ENCODE results near the gene PATJ. TPM values are rescaled to one million over a fixed set of nuclear protein-coding genes. Genes with fewer than 3 reads are reported as not detected.

The PATJ gene

DNA sequence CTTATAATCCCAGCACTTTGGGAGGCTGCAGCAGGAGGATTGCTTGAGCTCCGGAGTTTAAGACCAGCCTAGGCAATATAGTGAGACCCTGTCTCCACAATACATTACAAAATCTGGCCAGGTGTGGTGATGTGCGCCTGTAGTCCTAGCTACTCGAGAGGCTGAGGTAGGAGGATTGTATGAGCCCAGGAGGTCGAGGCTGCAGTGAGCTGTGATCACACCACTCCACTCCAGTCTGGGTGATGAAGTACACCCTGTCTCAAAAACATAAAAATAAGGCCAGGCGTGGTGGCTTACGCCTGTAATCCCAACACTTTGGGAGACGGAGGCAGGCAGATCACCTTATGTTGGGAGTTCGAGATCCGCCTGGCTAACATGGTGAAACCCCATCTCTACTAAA is 480.0 kb downstream of the PATJ start:
- TF ChIP-seq GABPA (IDR thresholded peaks at IDR 0.05; ENCODE audit: low read depth) = no peak
- TF ChIP-seq, protein P1, sequence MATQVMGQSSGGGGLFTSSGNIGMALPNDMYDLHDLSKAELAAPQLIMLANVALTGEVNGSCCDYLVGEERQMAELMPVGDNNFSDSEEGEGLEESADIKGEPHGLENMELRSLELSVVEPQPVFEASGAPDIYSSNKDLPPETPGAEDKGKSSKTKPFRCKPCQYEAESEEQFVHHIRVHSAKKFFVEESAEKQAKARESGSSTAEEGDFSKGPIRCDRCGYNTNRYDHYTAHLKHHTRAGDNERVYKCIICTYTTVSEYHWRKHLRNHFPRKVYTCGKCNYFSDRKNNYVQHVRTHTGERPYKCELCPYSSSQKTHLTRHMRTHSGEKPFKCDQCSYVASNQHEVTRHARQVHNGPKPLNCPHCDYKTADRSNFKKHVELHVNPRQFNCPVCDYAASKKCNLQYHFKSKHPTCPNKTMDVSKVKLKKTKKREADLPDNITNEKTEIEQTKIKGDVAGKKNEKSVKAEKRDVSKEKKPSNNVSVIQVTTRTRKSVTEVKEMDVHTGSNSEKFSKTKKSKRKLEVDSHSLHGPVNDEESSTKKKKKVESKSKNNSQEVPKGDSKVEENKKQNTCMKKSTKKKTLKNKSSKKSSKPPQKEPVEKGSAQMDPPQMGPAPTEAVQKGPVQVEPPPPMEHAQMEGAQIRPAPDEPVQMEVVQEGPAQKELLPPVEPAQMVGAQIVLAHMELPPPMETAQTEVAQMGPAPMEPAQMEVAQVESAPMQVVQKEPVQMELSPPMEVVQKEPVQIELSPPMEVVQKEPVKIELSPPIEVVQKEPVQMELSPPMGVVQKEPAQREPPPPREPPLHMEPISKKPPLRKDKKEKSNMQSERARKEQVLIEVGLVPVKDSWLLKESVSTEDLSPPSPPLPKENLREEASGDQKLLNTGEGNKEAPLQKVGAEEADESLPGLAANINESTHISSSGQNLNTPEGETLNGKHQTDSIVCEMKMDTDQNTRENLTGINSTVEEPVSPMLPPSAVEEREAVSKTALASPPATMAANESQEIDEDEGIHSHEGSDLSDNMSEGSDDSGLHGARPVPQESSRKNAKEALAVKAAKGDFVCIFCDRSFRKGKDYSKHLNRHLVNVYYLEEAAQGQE (IDR thresholded peaks at IDR 0.05; ENCODE audit: insufficient replicate concordance, low read depth) = no peak
- no peak for TF ChIP-seq SPI1 (IDR thresholded peaks at IDR 0.05; ENCODE audit: borderline replicate concordance, low read depth)
- no peak for TF ChIP-seq POLR2AphosphoS5 (IDR thresholded peaks at IDR 0.05; ENCODE audit: low read depth)
- TF ChIP-seq, protein P2, sequence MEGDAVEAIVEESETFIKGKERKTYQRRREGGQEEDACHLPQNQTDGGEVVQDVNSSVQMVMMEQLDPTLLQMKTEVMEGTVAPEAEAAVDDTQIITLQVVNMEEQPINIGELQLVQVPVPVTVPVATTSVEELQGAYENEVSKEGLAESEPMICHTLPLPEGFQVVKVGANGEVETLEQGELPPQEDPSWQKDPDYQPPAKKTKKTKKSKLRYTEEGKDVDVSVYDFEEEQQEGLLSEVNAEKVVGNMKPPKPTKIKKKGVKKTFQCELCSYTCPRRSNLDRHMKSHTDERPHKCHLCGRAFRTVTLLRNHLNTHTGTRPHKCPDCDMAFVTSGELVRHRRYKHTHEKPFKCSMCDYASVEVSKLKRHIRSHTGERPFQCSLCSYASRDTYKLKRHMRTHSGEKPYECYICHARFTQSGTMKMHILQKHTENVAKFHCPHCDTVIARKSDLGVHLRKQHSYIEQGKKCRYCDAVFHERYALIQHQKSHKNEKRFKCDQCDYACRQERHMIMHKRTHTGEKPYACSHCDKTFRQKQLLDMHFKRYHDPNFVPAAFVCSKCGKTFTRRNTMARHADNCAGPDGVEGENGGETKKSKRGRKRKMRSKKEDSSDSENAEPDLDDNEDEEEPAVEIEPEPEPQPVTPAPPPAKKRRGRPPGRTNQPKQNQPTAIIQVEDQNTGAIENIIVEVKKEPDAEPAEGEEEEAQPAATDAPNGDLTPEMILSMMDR (IDR thresholded peaks at IDR 0.05; ENCODE audit: insufficient read depth, low read length) = no peak
- H3K4me3 ChIP-seq (replicated peaks; ENCODE audit: insufficient read depth, low read length) = no peak overlapping the region
- no peak for DNase-seq (ENCODE audit: low read depth in 1 of 2, low spot score in 1 of 2)
- H3K27me3 ChIP-seq (ENCODE audit: insufficient read depth, poor library complexity, severe bottlenecking) = no peaks in the 10 kb centered on the region
- no peak overlapping the region for H3K27ac ChIP-seq (replicated peaks)

DNA sequence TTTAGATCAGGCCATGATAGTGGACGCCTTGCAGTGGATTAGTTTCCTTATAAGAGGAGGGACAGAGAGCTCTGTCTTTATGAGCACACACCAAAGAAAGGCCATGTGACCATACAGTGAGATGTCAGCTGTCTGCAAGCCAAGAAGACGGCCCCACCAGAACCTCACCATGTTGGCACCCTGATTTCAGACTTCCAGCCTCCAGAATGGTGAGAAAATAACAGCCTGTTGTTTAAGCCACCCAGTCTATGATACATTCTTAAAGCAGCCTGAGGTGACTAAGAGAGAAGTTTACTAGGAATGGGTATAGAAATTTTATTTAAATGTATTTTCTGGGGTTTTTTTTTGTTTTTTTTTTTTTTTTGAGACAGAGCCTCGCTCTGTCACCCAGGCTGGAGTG is 481.9 kb downstream of the PATJ start:
- no peak for DNase-seq (ENCODE audit: low read depth in 1 of 2, low spot score in 1 of 2)
- Histone ChIP-seq H3K27ac (replicated peaks) (no peak overlapping the region), H3K27me3 (ENCODE audit: insufficient read depth, poor library complexity, severe bottlenecking) (no peaks in the 10 kb centered on the region), H3K4me3 (replicated peaks; ENCODE audit: insufficient read depth, low read length) (no peak overlapping the region)
- TF ChIP-seq, protein P1 (IDR thresholded peaks at IDR 0.05; ENCODE audit: insufficient replicate concordance, low read depth) = no peak
- TF ChIP-seq POLR2AphosphoS5 (IDR thresholded peaks at IDR 0.05; ENCODE audit: low read depth) = no peak
- no peak for TF ChIP-seq SPI1 (IDR thresholded peaks at IDR 0.05; ENCODE audit: borderline replicate concordance, low read depth)
- no peak for TF ChIP-seq GABPA (IDR thresholded peaks at IDR 0.05; ENCODE audit: low read depth)
- TF ChIP-seq, protein P2 (IDR thresholded peaks at IDR 0.05; ENCODE audit: insufficient read depth, low read length) = no peak

GRCh38 chr1:62227496-62227895 is 485.2 kb downstream of the PATJ start:
- TF ChIP-seq SPI1 (IDR thresholded peaks at IDR 0.05; ENCODE audit: borderline replicate concordance, low read depth) (no peak), GABPA (IDR thresholded peaks at IDR 0.05; ENCODE audit: low read depth) (no peak), POLR2AphosphoS5 (IDR thresholded peaks at IDR 0.05; ENCODE audit: low read depth) (no peak)
- TF ChIP-seq, protein P1 (IDR thresholded peaks at IDR 0.05; ENCODE audit: insufficient replicate concordance, low read depth) = no peak
- TF ChIP-seq, protein P2 (IDR thresholded peaks at IDR 0.05; ENCODE audit: insufficient read depth, low read length) = no peak
- DNase-seq (ENCODE audit: low read depth in 1 of 2, low spot score in 1 of 2) = no peak
- Histone ChIP-seq H3K27me3 (ENCODE audit: insufficient read depth, poor library complexity, severe bottlenecking) (no peaks in the 10 kb centered on the region), H3K27ac (replicated peaks) (no peak overlapping the region), H3K4me3 (replicated peaks; ENCODE audit: insufficient read depth, low read length) (no peak overlapping the region)

Small RNAs within 50 kb of the gene (microRNA-seq; reads per million reads assigned to microRNA genes)
- gene MIR3116-1 (not detected), gene MIR3116-2 (not detected)

Measured in HL-60 (cell line).